Kidney (tissue), 14 donors: ENCODE results near the gene SHCBP1L. TPM values are rescaled to one million over a fixed set of nuclear protein-coding genes. Genes with fewer than 3 reads are reported as not detected.

ENCODE experiments used
- DNase-seq, 5 donors: peaks; one replicate each; pipeline ENCODE4 v3.0.0-alpha.2; 2013 to 2020
- FAIRE-seq: peaks from 2 replicates; lab custom pipeline; 2012; peaks lifted over from hg19 to GRCh38; lab: Jason Lieb, UNC
- H3K27ac ChIP-seq, 2 donors: one replicate each; pipeline ENCODE4 v1.7.0; 2013; ENCODE audit warnings: low read depth in 2 of 2, low read length in 2 of 2, inconsistent platforms in 1 of 2
- H3K27me3 ChIP-seq: one replicate; pipeline ENCODE4 v1.7.1; 2013; ENCODE audit warnings: low read length, inconsistent platforms; ENCODE audit not compliant: control insufficient read depth, insufficient read depth
- H3K36me3 ChIP-seq, 3 donors: one replicate each; pipeline versions ENCODE4 v1.7.0 to v1.7.1; 2013; ENCODE audit warnings: low read length in 3 of 3, control low read depth in 1 of 3, inconsistent platforms in 1 of 3; ENCODE audit not compliant: insufficient read depth in 3 of 3, control insufficient read depth in 2 of 3
- H3K4me1 ChIP-seq, 3 donors: one replicate each; pipeline versions ENCODE4 v1.7.0 to v1.7.1; 2013; ENCODE audit warnings: low read length in 3 of 3, inconsistent platforms in 1 of 3, low read depth in 1 of 3; ENCODE audit not compliant: control insufficient read depth in 2 of 3, insufficient read depth in 2 of 3
- H3K4me3 ChIP-seq, 3 donors: one replicate each; pipeline versions ENCODE4 v1.7.0 to v1.8.1; 2013; ENCODE audit warnings: low read length in 3 of 3, control low read depth in 1 of 3, inconsistent platforms in 1 of 3
- H3K9ac ChIP-seq, 3 donors: one replicate each; pipeline versions ENCODE4 v1.7.0 to v1.7.1; 2013; ENCODE audit warnings: low read length in 3 of 3, control low read depth in 1 of 3, inconsistent platforms in 1 of 3
- H3K9me3 ChIP-seq, 3 donors: one replicate each; pipeline versions ENCODE4 v1.7.0 to v1.7.1; 2013; ENCODE audit warnings: low read length in 3 of 3, control low read depth in 1 of 3, inconsistent platforms in 1 of 3; ENCODE audit not compliant: control insufficient read depth in 2 of 3, insufficient read depth in 1 of 3
- CTCF ChIP-seq: IDR thresholded peaks from 3 replicates; pipeline ENCODE4 v1.5.1; 2012; ENCODE audit warnings: mild to moderate bottlenecking, moderate library complexity, borderline replicate concordance; ENCODE audit not compliant: insufficient read depth; ENCODE audit errors: extremely low read depth
- intact Hi-C: fragments of 100-400 bp; cut with DNase I; formaldehyde crosslinking; loops from one replicate; pipeline ENCODE4 v1.11.1; 2022
- polyA plus RNA-seq: library from polyadenylated mRNA; stranded (reverse); fragments of 350-450 nt; fragmentation: Illumina TruSeq; extraction: RNeasy Lipid Tissue Mini Kit (QIAGEN cat#74804); gene quantifications from one replicate; pipeline ENCODE4 v1.2.3, GENCODE V29; 2014; ENCODE audit warnings: low read depth, low replicate concordance; ENCODE audit not compliant: insufficient read depth
- total RNA-seq: library from RNA; stranded (reverse); fragmentation: NEBNext Ultra II Directional; extraction: Animal tissue kit (Norgen Biotek cat#: 25700); gene quantifications from one replicate; pipeline ENCODE4 v1.2.1, GENCODE V29; 2021
- donor health status: control.
- donor health status: control.
- donor health status: control.
- donor health status: control.
- donor health status: control.
- donor health status: DM: yes; HTN: yes; CAD: no.
- donor health status: Normal renal cell carcinoma (clear cell type).

SHCBP1L gene
- total and polyA plus RNA-seq, 2 donors from 2014 or later, result not detected

DNA sequence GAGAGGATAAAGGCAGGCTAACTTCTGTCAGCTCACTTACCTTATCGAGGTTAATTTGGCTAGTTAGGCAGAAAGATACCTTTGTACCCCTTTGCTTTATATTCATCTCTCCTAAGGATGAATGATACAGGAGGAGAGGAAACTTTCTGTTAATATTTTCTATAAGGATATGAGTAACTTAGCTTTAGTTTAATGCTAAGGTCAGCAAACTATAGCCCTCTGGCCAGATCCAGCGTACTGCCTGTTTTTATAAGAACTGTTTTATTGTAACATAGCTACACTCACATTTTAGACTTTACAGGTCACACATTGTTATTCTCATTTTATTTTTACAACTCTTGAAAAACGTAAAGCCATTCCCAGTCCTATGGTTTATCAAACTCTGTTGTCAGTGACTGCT is 95.8 kb downstream of the SHCBP1L start:
- no peak for FAIRE-seq
- intact Hi-C loops, result no loop called here
- no peak overlapping the region for H3K9ac ChIP-seq
- TF ChIP-seq CTCF, result no peak
- peaks cover 26 to 96% (median 69%) of the 10 kb centered on the region in 3 donors for H3K36me3 ChIP-seq
- no peaks in the 10 kb centered on the region for H3K4me1 ChIP-seq
- H3K4me3 ChIP-seq, result no peak overlapping the region
- H3K27me3 ChIP-seq, result no peaks in the 10 kb centered on the region
- H3K9me3 ChIP-seq, result no peaks in the 10 kb centered on the region
- no peak for DNase-seq
- H3K27ac ChIP-seq, result no peak overlapping the region

DNA sequence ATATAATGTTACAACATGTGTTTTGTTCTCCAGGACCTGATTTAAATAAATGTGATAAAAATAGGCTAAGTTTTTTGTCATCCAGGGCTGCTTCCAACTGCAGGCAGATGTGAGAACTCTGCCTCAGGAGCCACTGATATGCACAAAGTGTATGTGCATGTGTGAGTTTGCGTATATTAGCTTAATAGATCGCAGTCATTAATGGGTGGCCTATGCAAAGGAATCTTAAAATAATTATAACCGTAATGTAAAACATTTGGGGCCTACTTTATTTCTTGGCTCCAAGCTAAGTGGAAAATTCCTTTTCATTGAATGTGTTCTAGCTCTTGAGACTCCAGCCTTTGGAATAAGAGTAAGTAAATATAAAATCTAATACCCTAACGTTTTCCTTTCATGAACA is 97.1 kb downstream of the SHCBP1L start:
- no peak for TF ChIP-seq CTCF
- no peaks in the 10 kb centered on the region for H3K9me3 ChIP-seq
- no peaks in the 10 kb centered on the region for H3K27me3 ChIP-seq
- no peaks in the 10 kb centered on the region for H3K4me1 ChIP-seq
- FAIRE-seq (no peak), DNase-seq (no peak)
- no peak overlapping the region for H3K4me3 ChIP-seq
- H3K9ac ChIP-seq, result no peak overlapping the region
- H3K36me3 ChIP-seq, result peaks cover 29 to 91% (median 65%) of the 10 kb centered on the region in 3 donors
- intact Hi-C loops, result no loop called here
- no peak overlapping the region for H3K27ac ChIP-seq

GRCh38 chr1:182851825-182852224 is 101.1 kb downstream of the SHCBP1L start:
- FAIRE-seq (no peak), DNase-seq (no peak)
- Histone ChIP-seq H3K9ac (no peak overlapping the region), H3K27ac (no peak overlapping the region), H3K4me1 (no peaks in the 10 kb centered on the region), H3K4me3 (no peak overlapping the region), H3K9me3 (no peaks in the 10 kb centered on the region), H3K36me3 (peaks cover 26 to 82% (median 54%) of the 10 kb centered on the region in 3 donors), H3K27me3 (no peaks in the 10 kb centered on the region)
- TF ChIP-seq CTCF, result no peak
- intact Hi-C loops, result no loop called here

- H3K27ac ChIP-seq, result no peak overlapping the region
- H3K27me3 ChIP-seq, result no peaks in the 10 kb centered on the region
- H3K9ac ChIP-seq, result no peak overlapping the region
- H3K36me3 ChIP-seq, result peaks cover 28 to 75% (median 50%) of the 10 kb centered on the region in 3 donors
- no peak for DNase-seq
- intact Hi-C loops, result no loop called here
- H3K9me3 ChIP-seq, result no peaks in the 10 kb centered on the region
- no peak for FAIRE-seq
- no peak for TF ChIP-seq CTCF
- peaks cover 0 to 2% (median 0%) of the 10 kb centered on the region in 3 donors for H3K4me1 ChIP-seq
- H3K4me3 ChIP-seq, result no peak overlapping the region
Observed at GRCh38 chr1:182850319-182850718, 102.6 kb downstream of the SHCBP1L start.
